ENCODE measurements around the gene FLT3LG.

Gene FLT3LG

GRCh38 chr19:49461656-49462055 is 12.4 kb upstream of the FLT3LG start:
- no peak overlapping the region for H3K27ac ChIP-seq
- no peaks in the 10 kb centered on the region for H3K4me1 ChIP-seq (ENCODE audit: control insufficient read depth in 1 of 2, insufficient read depth in 1 of 2, low read depth in 1 of 2, low read length in 1 of 2)
- no peaks in the 10 kb centered on the region for H3K27me3 ChIP-seq
- H3K36me3 ChIP-seq, result peaks cover 29% of the 10 kb centered on the region
- no peaks in the 10 kb centered on the region for H3K9me3 ChIP-seq
- TF ChIP-seq, protein P1, sequence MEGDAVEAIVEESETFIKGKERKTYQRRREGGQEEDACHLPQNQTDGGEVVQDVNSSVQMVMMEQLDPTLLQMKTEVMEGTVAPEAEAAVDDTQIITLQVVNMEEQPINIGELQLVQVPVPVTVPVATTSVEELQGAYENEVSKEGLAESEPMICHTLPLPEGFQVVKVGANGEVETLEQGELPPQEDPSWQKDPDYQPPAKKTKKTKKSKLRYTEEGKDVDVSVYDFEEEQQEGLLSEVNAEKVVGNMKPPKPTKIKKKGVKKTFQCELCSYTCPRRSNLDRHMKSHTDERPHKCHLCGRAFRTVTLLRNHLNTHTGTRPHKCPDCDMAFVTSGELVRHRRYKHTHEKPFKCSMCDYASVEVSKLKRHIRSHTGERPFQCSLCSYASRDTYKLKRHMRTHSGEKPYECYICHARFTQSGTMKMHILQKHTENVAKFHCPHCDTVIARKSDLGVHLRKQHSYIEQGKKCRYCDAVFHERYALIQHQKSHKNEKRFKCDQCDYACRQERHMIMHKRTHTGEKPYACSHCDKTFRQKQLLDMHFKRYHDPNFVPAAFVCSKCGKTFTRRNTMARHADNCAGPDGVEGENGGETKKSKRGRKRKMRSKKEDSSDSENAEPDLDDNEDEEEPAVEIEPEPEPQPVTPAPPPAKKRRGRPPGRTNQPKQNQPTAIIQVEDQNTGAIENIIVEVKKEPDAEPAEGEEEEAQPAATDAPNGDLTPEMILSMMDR (IDR thresholded peaks at IDR 0.05), result no peak
- no peak overlapping the region for H3K4me3 ChIP-seq (ENCODE audit: low read depth in 1 of 2, low read length in 1 of 2)

GRCh38 chr19:49462492-49462891 is 11.5 kb upstream of the FLT3LG start:
- Histone ChIP-seq H3K9me3 (no peaks in the 10 kb centered on the region), H3K36me3 (peaks cover 32% of the 10 kb centered on the region), H3K27me3 (no peaks in the 10 kb centered on the region), H3K4me1 (ENCODE audit: control insufficient read depth in 1 of 2, insufficient read depth in 1 of 2, low read depth in 1 of 2, low read length in 1 of 2) (no peaks in the 10 kb centered on the region), H3K27ac (no peak overlapping the region), H3K4me3 (ENCODE audit: low read depth in 1 of 2, low read length in 1 of 2) (no peak overlapping the region)
- TF ChIP-seq, protein P1 (IDR thresholded peaks at IDR 0.05), result no peak

- Histone ChIP-seq H3K9me3 (no peaks in the 10 kb centered on the region), H3K27me3 (no peaks in the 10 kb centered on the region), H3K4me3 (ENCODE audit: low read depth in 1 of 2, low read length in 1 of 2) (no peak overlapping the region), H3K4me1 (ENCODE audit: control insufficient read depth in 1 of 2, insufficient read depth in 1 of 2, low read depth in 1 of 2, low read length in 1 of 2) (no peaks in the 10 kb centered on the region), H3K36me3 (peaks cover 37% of the 10 kb centered on the region), H3K27ac (no peak overlapping the region)
- TF ChIP-seq, protein P1 (IDR thresholded peaks at IDR 0.05), result no peak
Observed at GRCh38 chr19:49463960-49464740, 9.9 kb upstream of the FLT3LG start.

DNA sequence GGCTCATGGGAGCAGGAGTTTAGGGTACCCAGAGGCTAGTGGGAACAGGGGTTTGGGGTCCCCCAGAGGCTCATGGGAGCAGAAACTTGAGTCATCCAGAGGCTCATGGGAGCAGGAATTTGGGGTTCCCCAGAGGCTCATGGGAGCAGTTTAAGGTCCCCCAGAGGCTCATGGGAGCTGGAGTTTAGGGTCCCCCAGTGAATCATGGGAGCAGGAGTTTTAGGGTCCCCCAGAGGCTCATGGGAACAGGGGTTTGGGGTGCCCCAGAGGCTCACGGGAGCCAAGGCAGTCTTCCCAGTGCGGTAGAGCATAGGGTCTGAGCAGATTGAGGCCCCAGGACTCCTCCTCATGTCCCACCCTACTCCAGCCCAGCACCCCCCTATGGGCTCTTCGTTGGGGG is 8.6 kb upstream of the FLT3LG start:
- TF ChIP-seq, protein P1 (IDR thresholded peaks at IDR 0.05), result no peak
- Histone ChIP-seq H3K27me3 (no peaks in the 10 kb centered on the region), H3K4me3 (ENCODE audit: low read depth in 1 of 2, low read length in 1 of 2) (no peak overlapping the region), H3K36me3 (peaks cover 30% of the 10 kb centered on the region), H3K4me1 (ENCODE audit: control insufficient read depth in 1 of 2, insufficient read depth in 1 of 2, low read depth in 1 of 2, low read length in 1 of 2) (peaks cover 0 to 4% of the 10 kb centered on the region in 2 experiments), H3K27ac (no peak overlapping the region), H3K9me3 (no peaks in the 10 kb centered on the region)

DNA sequence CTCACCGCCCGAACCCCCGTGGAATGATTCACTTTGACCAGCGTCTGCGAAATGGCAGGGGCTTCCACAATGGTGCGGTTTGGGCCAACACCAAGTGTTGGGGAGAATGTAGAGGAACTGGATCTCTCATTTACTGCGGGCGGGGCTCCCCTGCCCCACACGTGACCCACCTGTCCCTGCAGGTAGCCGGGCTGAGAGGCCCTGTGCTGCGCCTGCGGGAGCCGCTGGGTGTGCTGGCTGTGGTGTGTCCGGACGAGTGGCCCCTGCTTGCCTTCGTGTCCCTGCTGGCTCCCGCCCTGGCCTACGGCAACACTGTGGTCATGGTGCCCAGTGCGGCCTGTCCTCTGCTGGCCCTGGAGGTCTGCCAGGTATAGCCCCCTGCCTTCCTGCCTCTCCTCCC is 5.8 kb upstream of the FLT3LG start:
- Histone ChIP-seq H3K27ac (no peak overlapping the region), H3K36me3 (peaks cover 30% of the 10 kb centered on the region), H3K4me1 (ENCODE audit: control insufficient read depth in 1 of 2, insufficient read depth in 1 of 2, low read depth in 1 of 2, low read length in 1 of 2) (peaks cover 0 to 4% of the 10 kb centered on the region in 2 experiments), H3K27me3 (no peaks in the 10 kb centered on the region), H3K9me3 (no peaks in the 10 kb centered on the region), H3K4me3 (ENCODE audit: low read depth in 1 of 2, low read length in 1 of 2) (no peak overlapping the region)
- TF ChIP-seq, protein P1 (IDR thresholded peaks at IDR 0.05), result no peak
